H9 (cell line): ENCODE data around the gene MRPL44. TPM values are rescaled to one million over a fixed set of nuclear protein-coding genes. Genes with fewer than 3 reads are reported as not detected.

ENCODE experiments used
- DNase-seq: peaks from one replicate; pipeline ENCODE4 v3.0.0-alpha.2; 2017
- H2AFZ ChIP-seq: one replicate; pipeline ENCODE4 v1.6.1; 2013; ENCODE audit warnings: mild to moderate bottlenecking, low read length, control low read depth, moderate library complexity
- H2AK5ac ChIP-seq: 2 replicates; pipeline ENCODE4 v1.6.1; 2013; ENCODE audit warnings: low read length, control low read depth, mixed read lengths; ENCODE audit not compliant: insufficient read length
- H2BK120ac ChIP-seq: one replicate; pipeline ENCODE4 v1.6.1; 2013; ENCODE audit warnings: low read depth, mild to moderate bottlenecking, low read length, control low read depth, inconsistent platforms; ENCODE audit not compliant: poor library complexity, severe bottlenecking
- H2BK12ac ChIP-seq: 2 replicates; pipeline ENCODE4 v1.6.1; 2013; ENCODE audit warnings: low read length, control low read depth, mixed read lengths, low read depth; ENCODE audit not compliant: insufficient read length
- H2BK15ac ChIP-seq: 2 replicates; pipeline ENCODE4 v1.6.1; 2013; ENCODE audit warnings: low read depth, low read length, control low read depth
- H2BK20ac ChIP-seq: one replicate; pipeline ENCODE4 v1.6.1; 2013; ENCODE audit warnings: low read depth, mild to moderate bottlenecking, low read length, control low read depth, inconsistent platforms; ENCODE audit not compliant: poor library complexity, severe bottlenecking
- H2BK5ac ChIP-seq: 2 replicates; pipeline ENCODE4 v1.6.1; 2013; ENCODE audit warnings: low read length, control low read depth, mixed read lengths; ENCODE audit not compliant: insufficient read length
- H3K14ac ChIP-seq: 2 replicates; pipeline ENCODE4 v1.6.1; 2013; ENCODE audit warnings: low read length, control low read depth; ENCODE audit not compliant: insufficient read depth
- H3K18ac ChIP-seq: 2 replicates; pipeline ENCODE4 v1.6.1; 2013; ENCODE audit warnings: low read depth, mild to moderate bottlenecking, mixed read lengths, low read length, control low read depth; ENCODE audit not compliant: insufficient read length
- H3K23ac ChIP-seq: 2 replicates; pipeline ENCODE4 v1.6.1; 2013; ENCODE audit warnings: low read length, control low read depth, mixed read lengths, low read depth; ENCODE audit not compliant: insufficient read length
- H3K23me2 ChIP-seq: 2 replicates; pipeline ENCODE4 v1.6.1; 2013; ENCODE audit warnings: low read depth, mild to moderate bottlenecking, mixed read lengths, low read length, control low read depth; ENCODE audit not compliant: insufficient read length, poor library complexity, severe bottlenecking
- H3K27ac ChIP-seq: 2 replicates; pipeline ENCODE4 v1.5.1; 2013; ENCODE audit warnings: low read length, control low read depth, mixed read lengths, low read depth; ENCODE audit not compliant: insufficient read length
- H3K27me3 ChIP-seq: 2 replicates; pipeline ENCODE4 v1.6.1; 2013; ENCODE audit warnings: low read length, control low read depth, inconsistent platforms; ENCODE audit not compliant: insufficient read depth
- H3K4ac ChIP-seq: 2 replicates; pipeline ENCODE4 v1.6.1; 2013; ENCODE audit warnings: low read depth, mild to moderate bottlenecking, control low read depth, inconsistent platforms, low read length, moderate library complexity
- H3K4me1 ChIP-seq: 2 replicates; pipeline ENCODE4 v1.6.1; 2013; ENCODE audit warnings: low read length, control low read depth, inconsistent platforms; ENCODE audit not compliant: insufficient read depth
- H3K4me2 ChIP-seq: 2 replicates; pipeline ENCODE4 v1.6.1; 2013; ENCODE audit warnings: low read length, control low read depth, mixed read lengths; ENCODE audit not compliant: insufficient read length, insufficient read depth
- H3K56ac ChIP-seq: 2 replicates; pipeline ENCODE4 v1.6.1; 2013; ENCODE audit warnings: low read depth, mild to moderate bottlenecking, mixed read lengths, low read length, control low read depth; ENCODE audit not compliant: insufficient read length
- H3K79me1 ChIP-seq: 2 replicates; pipeline ENCODE4 v1.6.1; 2013; ENCODE audit warnings: low read depth, mild to moderate bottlenecking, moderate library complexity, low read length, control low read depth, inconsistent platforms; ENCODE audit not compliant: insufficient read depth, poor library complexity, severe bottlenecking
- H3K79me2 ChIP-seq: 2 replicates; pipeline ENCODE4 v1.6.1; 2013; ENCODE audit warnings: low read length, control low read depth, inconsistent platforms; ENCODE audit not compliant: insufficient read depth
- H3K9ac ChIP-seq: 2 replicates; pipeline ENCODE4 v1.6.1; 2013; ENCODE audit warnings: low read length, control low read depth, mixed read lengths; ENCODE audit not compliant: insufficient read length; ENCODE audit errors: extremely low read depth
- H3K9me3 ChIP-seq: one replicate; pipeline ENCODE4 v1.6.1; 2013; ENCODE audit warnings: low read depth, low read length, inconsistent platforms; ENCODE audit not compliant: control insufficient read depth
- H3T11ph ChIP-seq: one replicate; pipeline ENCODE4 v1.6.1; 2013; ENCODE audit warnings: mild to moderate bottlenecking, low read length, control low read depth, inconsistent platforms
- H4K20me1 ChIP-seq: one replicate; pipeline ENCODE4 v1.6.1; 2013; ENCODE audit not compliant: control insufficient read depth, insufficient read length, insufficient read depth
- H4K5ac ChIP-seq: 2 replicates; pipeline ENCODE4 v1.6.1; 2013; ENCODE audit warnings: low read depth, mild to moderate bottlenecking, mixed read lengths, low read length, control low read depth; ENCODE audit not compliant: insufficient read length
- H4K8ac ChIP-seq: replicated peaks from 2 replicates; pipeline ENCODE4 v1.6.1; 2013; ENCODE audit warnings: low read length, control low read depth, mixed read lengths, low read depth; ENCODE audit not compliant: insufficient read length
- H4K91ac ChIP-seq: 2 replicates; pipeline ENCODE4 v1.6.1; 2013; ENCODE audit warnings: low read depth, mild to moderate bottlenecking, moderate library complexity, mixed read lengths, low read length, control low read depth; ENCODE audit not compliant: insufficient read length
- H3K27ac Mint-ChIP-seq, 3 experiments: 2 replicates in 2 of 3; 3 replicates in 1 of 3; pipeline ENCODE4 v1.8.0; 2020 to 2021; ENCODE audit warnings: mixed read lengths in 3 of 3, mild to moderate bottlenecking in 1 of 3, moderate library complexity in 1 of 3
- H3K27me3 Mint-ChIP-seq: 2 replicates; pipeline ENCODE4 v1.8.0; 2021; ENCODE audit warnings: low read depth, mild to moderate bottlenecking, moderate library complexity, mixed read lengths
- H3K36me3 Mint-ChIP-seq, 3 experiments: 2 replicates in 2 of 3; 3 replicates in 1 of 3; pipeline ENCODE4 v1.8.0; 2020 to 2021; ENCODE audit warnings: low read depth in 3 of 3, mixed read lengths in 3 of 3; ENCODE audit not compliant: insufficient read depth in 1 of 3
- H3K4me1 Mint-ChIP-seq, 2 experiments: 2 replicates each; pipeline ENCODE4 v1.8.0; 2020; ENCODE audit warnings: mixed read lengths in 2 of 2
- H3K4me3 Mint-ChIP-seq, 2 experiments: 2 replicates in 1 of 2; 3 replicates in 1 of 2; pipeline ENCODE4 v1.8.0; 2020 to 2021; ENCODE audit warnings: mild to moderate bottlenecking in 2 of 2, mixed read lengths in 2 of 2, moderate library complexity in 1 of 2
- H3K9me3 Mint-ChIP-seq, 2 experiments: 2 replicates in 1 of 2; 3 replicates in 1 of 2; pipeline ENCODE4 v1.8.0; 2020; ENCODE audit warnings: mild to moderate bottlenecking in 2 of 2, mixed read lengths in 2 of 2, moderate library complexity in 1 of 2
- CTCF ChIP-seq: fragments of 200-600 bp; sonication (generic); conservative IDR thresholded peaks from 3 replicates; pipeline ENCODE4 v1.8.0; 2021; ENCODE audit warnings: antibody characterized with exemption, mild to moderate bottlenecking
- WGBS: extraction: QIAGEN DNeasy Blood & Tissue Kit; methylation state at CpG from one replicate; pipeline ENCODE4 v1.1.7; 2013; ENCODE audit warnings: missing lambda C conversion rate, low lambda C conversion rate, mixed read lengths; ENCODE audit not compliant: insufficient read length; ENCODE audit errors: extremely low coverage; 5-methylcytosine and 5-hydroxymethylcytosine counted together
- total RNA-seq: library from RNA; stranded (reverse); gene quantifications from 2 replicates; pipeline ENCODE4 v1.2.1, GENCODE V29; 2021

The MRPL44 gene
- total RNA-seq, 1 experiment from 2014 or later, result 46.1 TPM

- Histone ChIP-seq H3K23ac (no peak overlapping the region), H2BK15ac (no peak overlapping the region), H3K79me2 (peaks cover 5% of the 10 kb centered on the region; the same call in 1 of the 2 replicates), H2BK5ac (no peak overlapping the region), H4K5ac (no peak overlapping the region), H3K4ac (no peak overlapping the region), H2BK20ac (no peak overlapping the region), H2BK12ac (no peak overlapping the region), H3K56ac (no peak overlapping the region), H2AFZ (peak overlapping the region; percentile 9), H3K27me3 (no peaks in the 10 kb centered on the region), H3K4me2 (no peak overlapping the region), H3K4me1 (peaks cover 12% of the 10 kb centered on the region), H3K14ac (no peak overlapping the region), H4K91ac (no peak overlapping the region), H2BK120ac (no peak overlapping the region), H3K27ac (no peak overlapping the region), H3K9ac (no peak overlapping the region), H3T11ph (no peak overlapping the region), H3K79me1 (no peaks in the 10 kb centered on the region), H3K9me3 (no peaks in the 10 kb centered on the region), H4K8ac (no peak overlapping the region), H3K23me2 (peaks cover 2% of the 10 kb centered on the region), H2AK5ac (no peak overlapping the region), H4K20me1 (no peaks in the 10 kb centered on the region), H3K18ac (no peak overlapping the region)
- Mint-ChIP-seq H3K27me3 (peaks cover 2% of the 10 kb centered on the region), H3K36me3 (peaks cover 2 to 5% (median 3%) of the 10 kb centered on the region in 3 experiments), H3K4me1 (peaks cover 51 to 62% of the 10 kb centered on the region in 2 experiments), H3K9me3 (no peaks in the 10 kb centered on the region; a peak in 1 of 5 replicates), H3K4me3 (no peak overlapping the region), H3K27ac (peak overlapping the region in 2 of 3 experiments; percentile 1 to 80; a peak in 4 of 7 replicates)
- WGBS, result no CpG with 5 or more reads among the region's 5 CpGs
- DNase-seq, result no peak
- TF ChIP-seq CTCF, result no peak
These were observed 9.5 kb upstream of the MRPL44 start for GRCh38 chr2:223947711-223948205.
